ENCODE results near the gene HAAO. TPM values are rescaled to one million over a fixed set of nuclear protein-coding genes. Genes with fewer than 3 reads are reported as not detected.

Gene HAAO
- total and polyA plus RNA-seq, 2 donors (not counting 1 experiment from before 2014, with no cell fraction given): 6.4 to 17.6 TPM

GRCh38 chr2:42767899-42768705 lies 24.3 kb downstream of the HAAO start:
- H3K4me1 Mint-ChIP-seq: peaks cover 1% of the 10 kb centered on the region
- Histone ChIP-seq H3K4me1 (ENCODE audit: control insufficient read depth in 2 of 2, insufficient read depth in 2 of 2, low read length in 2 of 2) (no peaks in the 10 kb centered on the region), H2AFZ (ENCODE audit: insufficient read depth, low read depth, low read length, poor library complexity, severe bottlenecking) (no peak overlapping the region), H3K27me3 (replicated peaks in 1 of 4; ENCODE audit: control extremely low read depth in 1 of 4, control insufficient read depth in 3 of 4, insufficient read depth in 4 of 4, low read length in 3 of 4) (no peaks in the 10 kb centered on the region), H3K79me2 (ENCODE audit: control insufficient read depth, insufficient read depth, low read length) (no peaks in the 10 kb centered on the region), H3K9me3 (ENCODE audit: control extremely low read depth in 1 of 3, control insufficient read depth in 2 of 3, insufficient read depth in 1 of 3, low read length in 2 of 3) (no peaks in the 10 kb centered on the region), H3K9ac (ENCODE audit: low read length) (no peak overlapping the region), H3K27ac (ENCODE audit: low read length in 2 of 2) (no peak overlapping the region), H3K4me2 (replicated peaks; ENCODE audit: low read depth, low read length, poor library complexity, severe bottlenecking) (no peak overlapping the region), H3K36me3 (replicated peaks in 1 of 2; ENCODE audit: control extremely low read depth in 1 of 2, control insufficient read depth in 1 of 2, extremely low read depth in 1 of 2, insufficient read depth in 2 of 2, low read length in 1 of 2) (no peaks in the 10 kb centered on the region), H4K20me1 (ENCODE audit: control insufficient read depth, insufficient read depth, low read length, poor library complexity, severe bottlenecking) (no peaks in the 10 kb centered on the region), H3K4me3 (ENCODE audit: control extremely low read depth in 1 of 5, extremely low read depth in 1 of 5, insufficient read depth in 1 of 5, low read depth in 2 of 5, low read length in 4 of 5) (no peak overlapping the region)
- no peak overlapping the region for H3K27ac Mint-ChIP-seq
- DNase-seq: no peak
- H3K27me3 Mint-ChIP-seq: no peaks in the 10 kb centered on the region
- H3K9me3 Mint-ChIP-seq (ENCODE audit: insufficient read depth): no peaks in the 10 kb centered on the region
- H3K4me3 Mint-ChIP-seq: no peak overlapping the region
- 91% methylated on average over 14 of the region's 14 CpGs for WGBS (ENCODE audit: insufficient coverage)
- intact Hi-C loops (cut with micrococcal nuclease): no loop called here
- TF ChIP-seq EZH2 (IDR thresholded peaks at IDR 0.05; ENCODE audit: borderline replicate concordance, insufficient read depth, low read depth, low read length, poor library complexity, severe bottlenecking): no peak
- no peak for TF ChIP-seq CTCF (IDR thresholded peaks at IDR 0.05)
- ChIA-PET CTCF (interaction anchor here (1.0 kb wide), 1 partner anchor 14 kb away, joined by 3 read pairs; no protein-coding TSS in a partner anchor), POLR2A (no interaction called here)
- no peak for ATAC-seq (ENCODE audit: low read depth)

All from B cell (primary cell).